SW 1271 (cell line): ENCODE results near the gene AKNA.

Experiments used
- DNase-seq, 2 experiments: peaks; one replicate each; lab custom pipeline; 2025; lab: John Stamatoyannopoulos, UW

AKNA gene

GRCh38 chr9:114376586-114377445, 11.0 kb downstream of the AKNA start:
- no peak for DNase-seq

- no peak for DNase-seq
Measured at GRCh38 chr9:114375386-114376175, 12.2 kb downstream of the AKNA start.

GRCh38 chr9:114374936-114375335, 12.8 kb downstream of the AKNA start:
- no peak for DNase-seq

- no peak for DNase-seq
Measured at GRCh38 chr9:114373960-114374730, 13.6 kb downstream of the AKNA start.

GRCh38 chr9:114372921-114373448, 14.8 kb downstream of the AKNA start:
- DNase-seq: no peak

GRCh38 chr9:114371973-114372917, 15.5 kb downstream of the AKNA start:
- no peak for DNase-seq

- no peak for DNase-seq
Measured at GRCh38 chr9:114371343-114371944, 16.3 kb downstream of the AKNA start.

- no peak for DNase-seq
Measured at GRCh38 chr9:114370968-114371320, 16.8 kb downstream of the AKNA start.

GRCh38 chr9:114370251-114370967, 17.4 kb downstream of the AKNA start:
- no peak for DNase-seq

GRCh38 chr9:114369216-114370130, 18.3 kb downstream of the AKNA start:
- DNase-seq: no peak

GRCh38 chr9:114367772-114368569, 19.8 kb downstream of the AKNA start:
- no peak for DNase-seq

GRCh38 chr9:114367366-114367765, 20.4 kb downstream of the AKNA start:
- DNase-seq: no peak

GRCh38 chr9:114366334-114367128, 21.3 kb downstream of the AKNA start:
- DNase-seq: no peak

- DNase-seq: no peak
Measured at GRCh38 chr9:114365194-114365593, 22.6 kb downstream of the AKNA start.

- no peak for DNase-seq
Measured at GRCh38 chr9:114364134-114365041, 23.4 kb downstream of the AKNA start.

- no peak for DNase-seq
Measured at GRCh38 chr9:114363424-114363823, 24.4 kb downstream of the AKNA start.
